Heart left ventricle (tissue), 16 donors: ENCODE results near the gene CLCN3. TPM values are rescaled to one million over a fixed set of nuclear protein-coding genes. Genes with fewer than 3 reads are reported as not detected.

Experiments
- ATAC-seq, 4 donors: fragments of 200-7000 bp; cut with Tn5 transposase; one replicate each; pipeline ENCODE4 v1.9.1; 2020 to 2022; ENCODE audit warnings: moderate library complexity in 4 of 4, mild to moderate bottlenecking in 3 of 4, moderate number of reproducible peaks in 1 of 4
- DNase-seq, 5 donors: peaks; one replicate each; pipeline ENCODE4 v3.0.0-alpha.2; 2020
- H3K27ac ChIP-seq, 12 donors: fragments of 200-600 bp; sonication (generic) in 4 of 12; one replicate each; pipeline versions ENCODE4 v1.5.0 to v1.8.0; 2016 to 2022; ENCODE audit warnings: mild to moderate bottlenecking in 2 of 12
- H3K27me3 ChIP-seq, 9 donors: fragments of 200-600 bp; sonication (generic) in 2 of 9; one replicate each; pipeline versions ENCODE4 v1.5.1 to v1.8.0; 2016 to 2022; ENCODE audit warnings: mild to moderate bottlenecking in 3 of 9
- H3K36me3 ChIP-seq, 9 donors: fragments of 200-600 bp; sonication (generic) in 2 of 9; one replicate each; pipeline versions ENCODE4 v1.5.0 to v1.8.0; 2018 to 2022; ENCODE audit warnings: mild to moderate bottlenecking in 2 of 9
- H3K4me1 ChIP-seq, 12 donors: fragments of 200-600 bp; sonication (generic) in 4 of 12; one replicate each; pipeline versions ENCODE4 v1.5.0 to v1.8.0; 2016 to 2022; ENCODE audit warnings: mild to moderate bottlenecking in 3 of 12
- H3K4me3 ChIP-seq, 12 donors: fragments of 200-600 bp; sonication (generic) in 4 of 12; one replicate each; pipeline versions ENCODE4 v1.5.0 to v1.8.0; 2017 to 2022; ENCODE audit warnings: mild to moderate bottlenecking in 9 of 12, moderate library complexity in 4 of 12
- H3K9me3 ChIP-seq, 12 donors: fragments of 200-600 bp; sonication (generic) in 4 of 12; one replicate each; pipeline versions ENCODE4 v1.5.0 to v1.8.0; 2016 to 2022; ENCODE audit warnings: mild to moderate bottlenecking in 1 of 12
- POLR2A ChIP-seq, 2 donors: fragments of 450-650 bp; IDR thresholded peaks; one replicate each; pipeline ENCODE4 v1.6.1; 2017; ENCODE audit warnings: antibody characterized with exemption in 2 of 2, mild to moderate bottlenecking in 2 of 2, moderate library complexity in 2 of 2
- WGBS, 4 donors: extraction: QIAGEN DNeasy Blood & Tissue Kit in 2 of 4; methylation state at CpG; one replicate each; pipeline versions ENCODE4 v1.1.5 to v1.1.7; 2013 to 2018; 5-methylcytosine and 5-hydroxymethylcytosine counted together
- intact Hi-C, 10 donors: fragments of 100-400 bp; cut with DNase I; formaldehyde crosslinking; loops; one replicate each; pipeline versions ENCODE4 v1.11.1 to v1.14.2; 2022
- polyA plus RNA-seq, 2 donors: library from polyadenylated mRNA; stranded (reverse); fragments of 200-250 nt; gene quantifications; one replicate each; pipeline ENCODE4 v1.2.3, GENCODE V29; 2013
- total RNA-seq, 9 donors: library from RNA; depleted of rRNA in 2 of 9; stranded (reverse); fragments of >200 nt in 2 of 9; fragmentation: NEBNext Ultra II Directional in 3 of 9; extraction: Animal tissue kit (Norgen Biotek cat#: 25700) in 3 of 9; gene quantifications; one replicate each; pipeline versions ENCODE4 v1.1.0 to v1.2.4, GENCODE V29; 2016 to 2023
- TF ChIP-seq, protein P1 (sequence below), 12 donors: fragments of 200-600 bp; sonication (generic) in 4 of 12; IDR thresholded peaks; one replicate each; pipeline versions ENCODE4 v1.5.0 to v1.8.0; 2018 to 2022; ENCODE audit warnings: antibody characterized with exemption in 12 of 12, mild to moderate bottlenecking in 5 of 12
- donor health status: ischemic (EF 13 %, LVEDD 7.1; RV severe dilation, severe dysfunction).
- donor health status: healthy with polysubstance abuse.
- donor health status: DM: no; HTN: yes; CAD: no.
- donor health status: DM: no; HTN: no; CAD: no.
- donor health status: ischemic (EF 25% LVEDD 6.9; RV normal size, moderate dysfunction).
- donor health status: ischemic (EF 25% LVEDD 5.7; RV mildly dilated, moderate dysfunction).
- donor health status: healthy.
- donor health status: DM: yes; HTN: yes; CAD: no.
- donor health status: ischemic (EF 35%, LVEDD 5.7; RV mildly dilated, moderate dysfunction).
- donor health status: nonischemic (EF 11% LVEDD 7.7; RV severe dilation, severe dysfunction).
- donor health status: DM: yes; HTN: yes; CAD: no.
- donor health status: PGD.
- donor health status: ischemic (EF 29% LVEDD 5.4; RV normal size, mild dysfunction).
- donor health status: nonischemic (EF 23%, LVEDD 6.1; RV moderate dilation, normal function).

Gene CLCN3
- total and polyA plus RNA-seq, 11 donors = 17.4 to 86.2 (median 57.4) TPM

- H3K27ac ChIP-seq = peak overlapping the region in 1 of 12 donors; percentile 11
- peak in 3 of 4 donors; percentile 52 to 77 (median 60) for ATAC-seq
Measured at GRCh38 chr4:169604131-169604900, 16.1 kb upstream of the CLCN3 start.

GRCh38 chr4:169604903-169605331 lies 15.5 kb upstream of the CLCN3 start:
- Histone ChIP-seq H3K27ac (peak overlapping the region in 3 of 12 donors; percentile 11 to 41 (median 29)), H3K4me1 (peaks cover 0 to 20% (median 3%) of the 10 kb centered on the region in 12 donors), H3K4me3 (no peak overlapping the region), H3K27me3 (no peaks in the 10 kb centered on the region), H3K9me3 (no peaks in the 10 kb centered on the region), H3K36me3 (peaks cover 0 to 35% (median 20%) of the 10 kb centered on the region in 9 donors)
- WGBS, 4 donors = 87 to 96% (median 89%) methylated on average over 1 of the region's 1 CpG
- no peak for ATAC-seq
- TF ChIP-seq, protein P1, sequence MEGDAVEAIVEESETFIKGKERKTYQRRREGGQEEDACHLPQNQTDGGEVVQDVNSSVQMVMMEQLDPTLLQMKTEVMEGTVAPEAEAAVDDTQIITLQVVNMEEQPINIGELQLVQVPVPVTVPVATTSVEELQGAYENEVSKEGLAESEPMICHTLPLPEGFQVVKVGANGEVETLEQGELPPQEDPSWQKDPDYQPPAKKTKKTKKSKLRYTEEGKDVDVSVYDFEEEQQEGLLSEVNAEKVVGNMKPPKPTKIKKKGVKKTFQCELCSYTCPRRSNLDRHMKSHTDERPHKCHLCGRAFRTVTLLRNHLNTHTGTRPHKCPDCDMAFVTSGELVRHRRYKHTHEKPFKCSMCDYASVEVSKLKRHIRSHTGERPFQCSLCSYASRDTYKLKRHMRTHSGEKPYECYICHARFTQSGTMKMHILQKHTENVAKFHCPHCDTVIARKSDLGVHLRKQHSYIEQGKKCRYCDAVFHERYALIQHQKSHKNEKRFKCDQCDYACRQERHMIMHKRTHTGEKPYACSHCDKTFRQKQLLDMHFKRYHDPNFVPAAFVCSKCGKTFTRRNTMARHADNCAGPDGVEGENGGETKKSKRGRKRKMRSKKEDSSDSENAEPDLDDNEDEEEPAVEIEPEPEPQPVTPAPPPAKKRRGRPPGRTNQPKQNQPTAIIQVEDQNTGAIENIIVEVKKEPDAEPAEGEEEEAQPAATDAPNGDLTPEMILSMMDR (IDR thresholded peaks at IDR 0.05) = no peak
- TF ChIP-seq POLR2A (IDR thresholded peaks at IDR 0.05) = no peak
- no peak for DNase-seq
- intact Hi-C loops = loop anchor here in 1 of 10 donors (10.0 kb wide), 1 partner anchor 420 kb away; the partner anchor contains the start of gene MFAP3L

More at GRCh38 chr4:169604131-169604900, 16.1 kb upstream of the CLCN3 start:
- Histone ChIP-seq H3K4me1 (peaks cover 0 to 20% (median 3%) of the 10 kb centered on the region in 12 donors), H3K36me3 (peaks cover 0 to 41% (median 26%) of the 10 kb centered on the region in 9 donors), H3K27me3 (no peaks in the 10 kb centered on the region), H3K4me3 (no peak overlapping the region), H3K9me3 (no peaks in the 10 kb centered on the region)
- intact Hi-C loops = loop anchor here in 1 of 10 donors (10.0 kb wide), 1 partner anchor 420 kb away; the partner anchor contains the start of gene MFAP3L
- TF ChIP-seq, protein P1 (IDR thresholded peaks at IDR 0.05) = no peak
- no peak for TF ChIP-seq POLR2A (IDR thresholded peaks at IDR 0.05)
- WGBS, 4 donors = 0 to 57% (median 22%) methylated on average over 1 of the region's 1 CpG
- DNase-seq = no peak

DNA sequence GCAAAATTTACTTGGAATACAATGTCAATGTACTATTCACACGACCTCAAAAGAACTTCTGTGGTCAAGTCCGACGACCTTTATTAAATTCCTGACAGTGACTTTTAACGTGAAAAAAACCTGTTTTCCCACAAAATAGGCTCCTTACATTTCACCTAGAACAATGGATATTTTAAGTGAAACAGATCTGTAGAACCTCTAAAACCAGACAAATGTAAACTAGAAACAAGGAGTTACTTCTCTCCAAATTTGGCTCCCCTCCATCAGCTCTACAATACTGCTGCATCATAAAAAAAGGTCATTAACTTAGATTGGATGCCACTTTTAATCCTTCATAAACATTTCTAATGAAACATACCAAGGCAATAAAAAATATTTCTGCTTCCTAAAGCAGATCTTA lies 9.2 kb upstream of the CLCN3 start:
- Histone ChIP-seq H3K27me3 (no peaks in the 10 kb centered on the region), H3K36me3 (peaks cover 0 to 11% (median 0%) of the 10 kb centered on the region in 9 donors), H3K27ac (peak overlapping the region in 6 of 12 donors; percentile 9 to 97 (median 42)), H3K4me1 (peaks cover 0 to 25% (median 16%) of the 10 kb centered on the region in 12 donors), H3K4me3 (peak overlapping the region in 11 of 12 donors; percentile 71 to 89 (median 82)), H3K9me3 (no peaks in the 10 kb centered on the region)
- TF ChIP-seq POLR2A (IDR thresholded peaks at IDR 0.05) = no peak
- TF ChIP-seq, protein P1 (IDR thresholded peaks at IDR 0.05) = no peak
- no peak for DNase-seq
- intact Hi-C loops = loop anchor here in 9 of 10 donors (5.0 to 10.0 kb wide), 10 partner anchors 94 to 436 kb away; partner anchors contain the start of genes MFAP3L (in 3 of the 9) and HPF1 (in 2 of the 9)
- 32 to 43% (median 37%) methylated on average over 4 of the region's 4 CpGs for WGBS, 4 donors
- no peak for ATAC-seq
